Measurements from ENCODE around the gene AFAP1L2.

Gene AFAP1L2

GRCh38 chr10:114300036-114300645 lies 104.2 kb downstream of the AFAP1L2 start:
- Histone ChIP-seq H3K9ac (ENCODE audit: low read depth, low read length) (no peak overlapping the region), H3K27ac (ENCODE audit: low read length) (no peak overlapping the region), H3K36me3 (ENCODE audit: insufficient read depth, low read length) (no peaks in the 10 kb centered on the region), H2AFZ (ENCODE audit: low read depth, low read length) (no peak overlapping the region), H3K79me2 (ENCODE audit: insufficient read depth, low read length) (no peaks in the 10 kb centered on the region), H3K9me3 (ENCODE audit: insufficient read depth, low read length, severe bottlenecking) (peaks cover 8% of the 10 kb centered on the region), H3K4me2 (ENCODE audit: insufficient read depth, low read length) (no peak overlapping the region), H4K20me1 (ENCODE audit: insufficient read depth, low read length) (no peaks in the 10 kb centered on the region), H3K4me3 (ENCODE audit: low read depth in 1 of 2, low read length in 2 of 2) (no peak overlapping the region), H3K4me1 (ENCODE audit: insufficient read depth, low read length) (no peaks in the 10 kb centered on the region), H3K27me3 (ENCODE audit: insufficient read depth, low read length, poor library complexity) (peaks cover 2% of the 10 kb centered on the region)
- DNase-seq (no peak), ATAC-seq (ENCODE audit: insufficient read depth, low read depth) (no peak)
- TF ChIP-seq EZH2 (IDR thresholded peaks at IDR 0.05; ENCODE audit: borderline replicate concordance, low read depth, low read length, severe bottlenecking) (no peak), CTCF (IDR thresholded peaks at IDR 0.05; ENCODE audit: borderline replicate concordance, extremely low read depth, low read length, poor library complexity, severe bottlenecking) (no peak)

- H3K27ac ChIP-seq (ENCODE audit: low read length) = no peak overlapping the region
- DNase-seq (no peak), ATAC-seq (ENCODE audit: insufficient read depth, low read depth) (no peak)
- no peaks in the 10 kb centered on the region for H3K4me1 ChIP-seq (ENCODE audit: insufficient read depth, low read length)
- no peaks in the 10 kb centered on the region for H3K79me2 ChIP-seq (ENCODE audit: insufficient read depth, low read length)
- H3K9ac ChIP-seq (ENCODE audit: low read depth, low read length) = no peak overlapping the region
- no peak for TF ChIP-seq CTCF (IDR thresholded peaks at IDR 0.05; ENCODE audit: borderline replicate concordance, extremely low read depth, low read length, poor library complexity, severe bottlenecking)
- TF ChIP-seq EZH2 (IDR thresholded peaks at IDR 0.05; ENCODE audit: borderline replicate concordance, low read depth, low read length, severe bottlenecking) = no peak
- H3K9me3 ChIP-seq (ENCODE audit: insufficient read depth, low read length, severe bottlenecking) = peaks cover 8% of the 10 kb centered on the region
- H2AFZ ChIP-seq (ENCODE audit: low read depth, low read length) = no peak overlapping the region
- H3K27me3 ChIP-seq (ENCODE audit: insufficient read depth, low read length, poor library complexity) = peaks cover 2% of the 10 kb centered on the region
- H3K4me3 ChIP-seq (ENCODE audit: low read depth in 1 of 2, low read length in 2 of 2) = no peak overlapping the region
- H3K36me3 ChIP-seq (ENCODE audit: insufficient read depth, low read length) = no peaks in the 10 kb centered on the region
- no peaks in the 10 kb centered on the region for H4K20me1 ChIP-seq (ENCODE audit: insufficient read depth, low read length)
- no peak overlapping the region for H3K4me2 ChIP-seq (ENCODE audit: insufficient read depth, low read length)
Observed at GRCh38 chr10:114297136-114297705, 107.1 kb downstream of the AFAP1L2 start.

GRCh38 chr10:114295393-114295792 lies 108.9 kb downstream of the AFAP1L2 start:
- no peaks in the 10 kb centered on the region for H4K20me1 ChIP-seq (ENCODE audit: insufficient read depth, low read length)
- no peak for DNase-seq
- H3K27me3 ChIP-seq (ENCODE audit: insufficient read depth, low read length, poor library complexity) = no peaks in the 10 kb centered on the region
- H3K4me2 ChIP-seq (ENCODE audit: insufficient read depth, low read length) = no peak overlapping the region
- no peak for ATAC-seq (ENCODE audit: insufficient read depth, low read depth)
- H3K79me2 ChIP-seq (ENCODE audit: insufficient read depth, low read length) = no peaks in the 10 kb centered on the region
- H3K27ac ChIP-seq (ENCODE audit: low read length) = no peak overlapping the region
- no peaks in the 10 kb centered on the region for H3K36me3 ChIP-seq (ENCODE audit: insufficient read depth, low read length)
- H3K9me3 ChIP-seq (ENCODE audit: insufficient read depth, low read length, severe bottlenecking) = peaks cover 8% of the 10 kb centered on the region
- no peak overlapping the region for H2AFZ ChIP-seq (ENCODE audit: low read depth, low read length)
- no peak overlapping the region for H3K4me3 ChIP-seq (ENCODE audit: low read depth in 1 of 2, low read length in 2 of 2)
- no peak overlapping the region for H3K9ac ChIP-seq (ENCODE audit: low read depth, low read length)
- TF ChIP-seq CTCF (IDR thresholded peaks at IDR 0.05; ENCODE audit: borderline replicate concordance, extremely low read depth, low read length, poor library complexity, severe bottlenecking) = no peak
- TF ChIP-seq EZH2 (IDR thresholded peaks at IDR 0.05; ENCODE audit: borderline replicate concordance, low read depth, low read length, severe bottlenecking) = no peak
- H3K4me1 ChIP-seq (ENCODE audit: insufficient read depth, low read length) = no peaks in the 10 kb centered on the region

Measured in DND-41 (cell line).